DND-41 (cell line): ENCODE measurements around the gene TEX22.

Source experiments
- CTCF ChIP-seq: IDR thresholded peaks from 2 replicates; pipeline ENCODE4 v1.5.1; 2012; ENCODE audit warnings: borderline replicate concordance, low read length, moderate library complexity, mild to moderate bottlenecking; ENCODE audit not compliant: poor library complexity, severe bottlenecking; ENCODE audit errors: extremely low read depth
- EZH2 ChIP-seq: IDR thresholded peaks from 3 replicates; pipeline ENCODE4 v1.6.1; 2012; ENCODE audit warnings: borderline replicate concordance, low read depth, mild to moderate bottlenecking, moderate library complexity, low read length, inconsistent platforms; ENCODE audit not compliant: severe bottlenecking

- TF ChIP-seq CTCF (no peak), EZH2 (no peak)
These were observed 34.8 kb downstream of the TEX22 start for GRCh38 chr14:105433161-105433605.
